SU-DHL-6 (cell line): Measurements from ENCODE around the gene COL7A1.

ENCODE experiments used
- CTCF ChIP-seq: fragments of 200-600 bp; sonication (generic); IDR thresholded peaks from one replicate; pipeline ENCODE4 v1.5.1; 2017; ENCODE audit warnings: antibody characterized with exemption, mild to moderate bottlenecking, low read length, moderate library complexity; ENCODE audit not compliant: insufficient read depth, poor library complexity, severe bottlenecking
- EZH2phosphoT487 ChIP-seq: fragments of 200-600 bp; sonication (generic), shearing (Covaris generic); conservative IDR thresholded peaks from 2 replicates; pipeline ENCODE4 v1.6.1; 2018; ENCODE audit warnings: mild to moderate bottlenecking, antibody characterized with exemption, low read length, moderate library complexity, mixed read lengths

GRCh38 chr3:48637305-48637704 lies 42.2 kb upstream of the COL7A1 start:
- no peak for TF ChIP-seq CTCF
- no peak for TF ChIP-seq EZH2phosphoT487
